HCT116 (cell line): ENCODE data around the gene AHRR. TPM values are rescaled to one million over a fixed set of nuclear protein-coding genes. Genes with fewer than 3 reads are reported as not detected.

Source experiments
- ATAC-seq: fragments of 200-7000 bp; cut with Tn5 transposase; 2 replicates; pipeline ENCODE4 v1.9.1; 2020; ENCODE audit warnings: mild to moderate bottlenecking, moderate library complexity
- BruUV-seq: library from RNA; stranded (reverse); fragments of 400-500 nt; replicated peaks from 2 replicates; lab custom pipeline; 2021; lab: Mats Ljungman, UMichigan
- CTCF ChIA-PET: fragments of 300-600 bp; sonication (Branson Sonifier 250); formaldehyde crosslinking; loops from one replicate; lab custom pipeline; 2021; ENCODE audit warnings: antibody characterized with exemption; lab: Charles Lee
- POLR2A ChIA-PET: fragments of 300-600, 350-600 bp; sonication (Branson Sonifier 250); formaldehyde crosslinking; loops from one replicate; lab custom pipeline; 2021; ENCODE audit warnings: antibody characterized with exemption; lab: Charles Lee
- RAD21 ChIA-PET, 2 experiments: fragments of 300-600 bp; sonication (Branson Sonifier 250); formaldehyde crosslinking; loops; one replicate each; lab custom pipeline; 2023; ENCODE audit warnings: low total read pairs in 2 of 2; ENCODE audit not compliant: uncharacterized antibody in 2 of 2, unreplicated experiment in 2 of 2, low non-redundant PET in 1 of 2; lab: Charles Lee
- DNase-seq: peaks from one replicate; pipeline ENCODE4 v3.0.0-alpha.2; 2010; ENCODE audit warnings: low read depth, low spot score
- H2AFZ ChIP-seq: fragments of 200-600 bp; shearing (Covaris generic), sonication (generic); 2 replicates; pipeline ENCODE4 v1.6.1; 2017; ENCODE audit warnings: low read depth, mixed run types, mixed read lengths, antibody characterized with exemption, low read length; ENCODE audit not compliant: poor library complexity, severe bottlenecking
- H3K27ac ChIP-seq: 2 replicates; pipeline ENCODE4 v1.5.1; 2012; ENCODE audit warnings: low read depth, low read length
- H3K27me3 ChIP-seq: fragments of 200-600 bp; sonication (generic); 2 replicates; pipeline ENCODE4 v1.6.1; 2016; ENCODE audit warnings: mixed run types, low read length, mixed read lengths; ENCODE audit not compliant: insufficient read depth
- H3K36me3 ChIP-seq, 2 experiments: fragments of 200-500 bp in 1 of 2; fragments of 200-600 bp in 1 of 2; sonication (Bioruptor generic) in 1 of 2; sonication (generic) in 1 of 2; 2 replicates each; pipeline versions ENCODE4 v1.5.1 to v1.6.1; 2014 to 2016; ENCODE audit warnings: low read length in 2 of 2, inconsistent platforms in 1 of 2, mixed read lengths in 1 of 2, mixed run types in 1 of 2; ENCODE audit not compliant: insufficient read depth in 2 of 2, control insufficient read depth in 1 of 2
- H3K4me1 ChIP-seq, 2 experiments: fragments of 200-600 bp in 1 of 2; sonication (generic) in 1 of 2; 2 replicates each; pipeline versions ENCODE4 v1.5.1 to v1.6.1; 2012 to 2017; ENCODE audit warnings: low read length in 2 of 2, inconsistent platforms in 1 of 2, mild to moderate bottlenecking in 1 of 2, mixed read lengths in 1 of 2, mixed run types in 1 of 2, moderate library complexity in 1 of 2; ENCODE audit not compliant: insufficient read depth in 2 of 2, control insufficient read depth in 1 of 2
- H3K4me2 ChIP-seq: fragments of 200-600 bp; sonication (generic); 2 replicates; pipeline ENCODE4 v1.6.1; 2017; ENCODE audit warnings: mixed run types, low read length, mixed read lengths
- H3K4me3 ChIP-seq, 2 experiments: fragments of 200-600 bp in 1 of 2; sonication (generic) in 1 of 2; replicated peaks in 1 of 2; 2 replicates each; pipeline ENCODE4 v1.5.1; 2011 to 2016; ENCODE audit warnings: low read length in 2 of 2, control low read depth in 1 of 2, low read depth in 1 of 2, mild to moderate bottlenecking in 1 of 2, mixed read lengths in 1 of 2, mixed run types in 1 of 2
- H3K79me2 ChIP-seq: fragments of 200-600 bp; sonication (generic); 2 replicates; pipeline ENCODE4 v1.6.1; 2017; ENCODE audit warnings: mild to moderate bottlenecking, mixed run types, low read length, moderate library complexity, mixed read lengths; ENCODE audit not compliant: insufficient read depth
- H3K9ac ChIP-seq: fragments of 200-600 bp; sonication (generic); 2 replicates; pipeline ENCODE4 v1.6.1; 2016; ENCODE audit warnings: low read length, mixed read lengths
- H3K9me2 ChIP-seq: fragments of 200-600 bp; sonication (generic), shearing (Covaris generic); 2 replicates; pipeline ENCODE4 v1.6.1; 2017; ENCODE audit warnings: mixed run types, mild to moderate bottlenecking, moderate library complexity; ENCODE audit not compliant: insufficient read depth
- H3K9me3 ChIP-seq, 2 experiments: fragments of 200-500 bp in 1 of 2; fragments of 200-600 bp in 1 of 2; sonication (Bioruptor generic) in 1 of 2; sonication (generic) in 1 of 2; 2 replicates each; pipeline ENCODE4 v1.6.1; 2014 to 2017; ENCODE audit warnings: low read length in 2 of 2, mixed read lengths in 2 of 2, inconsistent platforms in 1 of 2, low read depth in 1 of 2, mild to moderate bottlenecking in 1 of 2, mixed run types in 1 of 2, moderate library complexity in 1 of 2; ENCODE audit not compliant: control insufficient read depth in 1 of 2, insufficient read depth in 1 of 2
- H4K20me1 ChIP-seq: fragments of 200-600 bp; sonication (generic), shearing (Covaris generic); 2 replicates; pipeline ENCODE4 v1.6.1; 2017; ENCODE audit warnings: mixed run types, mild to moderate bottlenecking, moderate library complexity; ENCODE audit not compliant: insufficient read depth
- CBX3 ChIP-seq: IDR thresholded peaks from 2 replicates; pipeline ENCODE4 v1.6.1; 2012; ENCODE audit warnings: low read depth
- CEBPB ChIP-seq: IDR thresholded peaks from 2 replicates; pipeline ENCODE4 v1.6.1; 2012; ENCODE audit warnings: low read depth
- CTCF ChIP-seq, 3 experiments: fragments of 200-600 bp in 1 of 3; sonication (generic) in 1 of 3; IDR thresholded peaks in 2 of 3; conservative IDR thresholded peaks in 1 of 3; 2 replicates each; pipeline ENCODE4 v1.5.1; 2012 to 2017; ENCODE audit warnings: low read depth in 2 of 3, low read length in 2 of 3, antibody characterized with exemption in 1 of 3, borderline replicate concordance in 1 of 3, control low read depth in 1 of 3, mild to moderate bottlenecking in 1 of 3, mixed read lengths in 1 of 3, mixed run types in 1 of 3, moderate library complexity in 1 of 3; ENCODE audit not compliant: insufficient read depth in 1 of 3
- ELF1 ChIP-seq: IDR thresholded peaks from 2 replicates; pipeline ENCODE4 v1.6.1; 2012; ENCODE audit warnings: low read depth, borderline replicate concordance
- EZH2phosphoT487 ChIP-seq: fragments of 200-600 bp; IDR thresholded peaks from 2 replicates; pipeline ENCODE4 v1.6.1; 2018; ENCODE audit warnings: antibody characterized with exemption, borderline replicate concordance
- FOSL1 ChIP-seq: IDR thresholded peaks from 2 replicates; pipeline ENCODE4 v1.6.1; 2012; ENCODE audit warnings: low read depth
- JUND ChIP-seq: IDR thresholded peaks from 2 replicates; pipeline ENCODE4 v1.6.1; 2012
- POLR2AphosphoS5 ChIP-seq: IDR thresholded peaks from 2 replicates; pipeline ENCODE4 v1.6.1; 2011; ENCODE audit warnings: mild to moderate bottlenecking, low read depth, low read length, moderate library complexity
- RAD21 ChIP-seq: IDR thresholded peaks from 2 replicates; pipeline ENCODE4 v1.6.1; 2012; ENCODE audit warnings: low read depth, mild to moderate bottlenecking
- ZNF274 ChIP-seq: fragments of 200-500 bp; sonication (Bioruptor generic); IDR thresholded peaks from 2 replicates; pipeline ENCODE4 v1.6.1; 2014; ENCODE audit warnings: mild to moderate bottlenecking, low read depth, low read length, inconsistent platforms
- intact Hi-C: fragments of 100-400 bp; cut with micrococcal nuclease; formaldehyde crosslinking; loops from 2 replicates; pipeline ENCODE4 v1.10.0; 2022
- total RNA-seq: library from RNA; stranded (reverse); gene quantifications from one replicate; pipeline ENCODE4 v1.2.1, GENCODE V29; 2021; ENCODE audit not compliant: unreplicated experiment

The AHRR gene
- total RNA-seq, 1 experiment from 2014 or later, result 12.7 TPM

- peaks cover 6 to 27% of the 10 kb centered on the region in 2 experiments; a peak in 3 of 4 replicates for H3K4me1 ChIP-seq
- no peaks in the 10 kb centered on the region for H4K20me1 ChIP-seq
- no peaks in the 10 kb centered on the region for H3K79me2 ChIP-seq
- no peaks in the 10 kb centered on the region for H3K36me3 ChIP-seq
- no TSS peak for BruUV-seq
- H3K4me2 ChIP-seq, result no peak overlapping the region
- no peak overlapping the region for H2AFZ ChIP-seq
- H3K27me3 ChIP-seq, result no peaks in the 10 kb centered on the region
- H3K9me3 ChIP-seq, result peaks cover 0 to 4% of the 10 kb centered on the region in 2 experiments; a peak in 1 of 4 replicates
- no peak overlapping the region for H3K27ac ChIP-seq
- CTCF ChIA-PET, result no interaction called here
- POLR2A ChIA-PET, result no interaction called here
- intact Hi-C loops, result no loop called here
- H3K9me2 ChIP-seq, result no peaks in the 10 kb centered on the region
- H3K4me3 ChIP-seq, result no peak overlapping the region
- H3K9ac ChIP-seq, result no peak overlapping the region
- no peak for TF ChIP-seq FOSL1
- no peak for TF ChIP-seq EZH2phosphoT487
- TF ChIP-seq POLR2AphosphoS5, result no peak
- TF ChIP-seq JUND, result no peak
- TF ChIP-seq ELF1, result no peak
- RAD21 ChIA-PET, result no interaction called here
- ATAC-seq (no peak), DNase-seq (no peak)
Observed at GRCh38 chr5:387491-388265, 66.2 kb downstream of the AHRR start.

GRCh38 chr5:388266-389196 lies 67.0 kb downstream of the AHRR start:
- Histone ChIP-seq H3K9me3 (peaks cover 0 to 4% of the 10 kb centered on the region in 2 experiments; a peak in 1 of 4 replicates), H3K9me2 (no peaks in the 10 kb centered on the region), H3K4me3 (no peak overlapping the region), H3K4me1 (peaks cover 7 to 34% of the 10 kb centered on the region in 2 experiments; a peak in 3 of 4 replicates), H2AFZ (no peak overlapping the region), H3K4me2 (no peak overlapping the region), H3K27me3 (no peaks in the 10 kb centered on the region), H3K9ac (no peak overlapping the region), H3K36me3 (no peaks in the 10 kb centered on the region), H4K20me1 (no peaks in the 10 kb centered on the region), H3K27ac (no peak overlapping the region), H3K79me2 (no peaks in the 10 kb centered on the region)
- ChIA-PET RAD21 (no interaction called here), POLR2A (no interaction called here), CTCF (no interaction called here)
- intact Hi-C loops, result no loop called here
- no peak for ATAC-seq
- DNase-seq, result no peak
- no TSS peak for BruUV-seq
- TF ChIP-seq RAD21, result no peak
- TF ChIP-seq JUND, result no peak
- no peak for TF ChIP-seq CEBPB
- TF ChIP-seq FOSL1, result no peak
- TF ChIP-seq CTCF (IDR thresholded peaks at IDR 0.05 in 2 of 3, conservative IDR thresholded peaks at IDR 0.05 in 1 of 3; ENCODE audit: borderline replicate concordance in 1 of 3, insufficient read depth in 1 of 3, low read depth in 2 of 3, low read length in 2 of 3), result no peak
- TF ChIP-seq POLR2AphosphoS5, result no peak
- TF ChIP-seq CBX3, result no peak
- no peak for TF ChIP-seq ZNF274
